ENCODE results near the gene MSI2.

DNA sequence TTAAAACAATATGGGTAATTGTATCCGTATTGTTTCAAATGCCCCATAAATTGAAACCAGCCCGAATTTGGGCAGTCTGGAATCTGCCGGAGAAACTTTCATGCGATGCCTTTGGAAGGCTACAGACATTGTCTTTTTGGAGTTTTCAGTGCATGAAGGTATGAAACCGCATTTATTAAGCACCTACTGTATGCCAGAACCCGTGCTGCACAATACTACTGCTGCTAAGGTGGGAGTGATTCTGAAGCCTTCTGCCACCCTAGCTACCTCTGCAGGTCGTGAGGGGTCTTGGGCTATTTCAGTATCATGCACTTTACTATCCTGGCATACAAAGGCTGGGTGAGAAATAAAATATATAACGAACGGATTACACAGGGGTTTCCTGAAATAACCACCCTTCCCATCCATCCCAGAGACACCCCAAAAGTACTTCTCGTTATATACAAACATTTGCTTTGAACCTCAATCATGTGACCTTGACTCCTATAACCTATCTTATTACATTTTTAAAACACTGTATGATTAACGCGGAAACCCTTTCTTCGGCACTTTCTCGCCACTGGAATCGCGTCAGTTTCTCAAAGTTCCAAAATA is 1.0 kb upstream of the MSI2 start:
- no peak for TF ChIP-seq POLR2A (IDR thresholded peaks at IDR 0.05)
- TF ChIP-seq, protein P1, sequence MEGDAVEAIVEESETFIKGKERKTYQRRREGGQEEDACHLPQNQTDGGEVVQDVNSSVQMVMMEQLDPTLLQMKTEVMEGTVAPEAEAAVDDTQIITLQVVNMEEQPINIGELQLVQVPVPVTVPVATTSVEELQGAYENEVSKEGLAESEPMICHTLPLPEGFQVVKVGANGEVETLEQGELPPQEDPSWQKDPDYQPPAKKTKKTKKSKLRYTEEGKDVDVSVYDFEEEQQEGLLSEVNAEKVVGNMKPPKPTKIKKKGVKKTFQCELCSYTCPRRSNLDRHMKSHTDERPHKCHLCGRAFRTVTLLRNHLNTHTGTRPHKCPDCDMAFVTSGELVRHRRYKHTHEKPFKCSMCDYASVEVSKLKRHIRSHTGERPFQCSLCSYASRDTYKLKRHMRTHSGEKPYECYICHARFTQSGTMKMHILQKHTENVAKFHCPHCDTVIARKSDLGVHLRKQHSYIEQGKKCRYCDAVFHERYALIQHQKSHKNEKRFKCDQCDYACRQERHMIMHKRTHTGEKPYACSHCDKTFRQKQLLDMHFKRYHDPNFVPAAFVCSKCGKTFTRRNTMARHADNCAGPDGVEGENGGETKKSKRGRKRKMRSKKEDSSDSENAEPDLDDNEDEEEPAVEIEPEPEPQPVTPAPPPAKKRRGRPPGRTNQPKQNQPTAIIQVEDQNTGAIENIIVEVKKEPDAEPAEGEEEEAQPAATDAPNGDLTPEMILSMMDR (IDR thresholded peaks at IDR 0.05) = no peak

Measured in thyroid gland (tissue), 4 donors.